GM15510 (cell line): ENCODE measurements around the gene OBSL1.

Source experiments
- POLR2A ChIP-seq: IDR thresholded peaks from 3 replicates; pipeline ENCODE4 v1.6.1; 2011; ENCODE audit warnings: borderline replicate concordance; ENCODE audit not compliant: insufficient read length; ENCODE audit errors: extremely low read depth

OBSL1 gene

DNA sequence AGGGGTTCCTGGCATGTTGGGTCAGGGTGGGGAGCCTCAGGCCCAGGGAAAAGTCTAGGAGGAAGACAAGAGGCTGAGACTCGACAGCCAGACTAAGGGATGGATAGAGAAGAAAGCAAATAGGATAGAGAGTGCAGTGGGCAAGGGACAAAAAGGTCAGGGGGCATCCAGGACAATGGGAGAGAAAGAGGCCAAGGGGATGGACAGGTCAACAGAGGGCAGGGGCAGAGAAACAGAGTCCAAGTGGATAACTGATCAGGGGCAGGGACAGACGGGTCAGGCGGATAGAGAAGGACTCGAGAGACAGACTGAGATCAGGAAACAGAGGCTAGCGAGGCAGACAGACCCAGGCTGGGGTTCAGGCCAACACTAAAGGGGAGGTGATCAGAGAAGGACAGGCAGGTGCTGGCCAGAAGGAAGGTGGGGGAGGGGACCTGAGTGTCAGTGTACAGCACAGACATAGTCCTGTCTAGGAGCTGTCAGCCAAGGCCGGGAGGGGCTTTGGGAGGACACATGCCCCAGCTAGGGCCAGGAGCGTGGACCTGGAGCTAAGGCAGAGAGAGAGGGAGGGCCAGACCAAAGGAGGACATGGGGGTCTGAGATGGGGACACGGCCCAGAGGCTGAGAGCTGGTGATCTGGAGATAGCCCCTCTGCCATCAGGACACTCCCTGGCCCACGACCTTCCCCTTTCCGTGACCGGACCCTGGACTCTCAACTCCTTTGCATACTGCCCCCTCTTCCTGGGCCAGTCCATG is 44.8 kb downstream of the OBSL1 start:
- no peak for TF ChIP-seq POLR2A

DNA sequence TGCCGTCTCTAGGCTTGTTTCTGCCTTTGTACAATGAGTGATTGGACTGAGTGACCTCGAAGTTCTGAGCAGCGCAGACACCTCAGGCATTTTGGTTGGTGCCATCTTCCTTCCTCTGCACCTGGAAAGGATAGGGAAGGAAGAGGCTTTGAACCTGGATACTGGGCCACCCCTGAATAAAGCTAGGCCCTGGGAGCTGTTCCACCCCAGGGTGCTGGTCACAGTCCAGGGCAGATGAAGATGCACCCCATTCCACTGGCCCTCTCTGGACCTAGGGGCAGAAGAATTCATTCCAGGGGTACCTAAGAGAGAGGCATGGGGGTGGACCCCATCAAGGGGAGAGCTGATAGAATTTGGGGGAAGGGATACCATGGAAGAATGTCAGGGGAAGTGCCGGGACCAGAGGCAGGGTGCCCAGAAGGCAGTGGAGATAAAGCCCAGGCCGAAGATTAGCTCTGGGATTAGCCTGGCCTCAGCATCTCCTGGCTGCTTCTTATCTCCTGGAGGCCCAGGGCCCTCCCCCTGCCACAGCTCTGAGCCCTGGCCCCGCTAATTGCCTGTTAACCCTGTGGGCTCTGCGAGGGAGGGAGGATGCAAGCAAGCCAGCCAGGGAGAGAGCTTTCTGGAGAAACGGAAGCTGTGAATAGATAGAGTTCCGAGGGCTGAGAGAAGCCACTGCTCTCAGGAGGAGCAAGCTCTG is 45.7 kb downstream of the OBSL1 start:
- no peak for TF ChIP-seq POLR2A

DNA sequence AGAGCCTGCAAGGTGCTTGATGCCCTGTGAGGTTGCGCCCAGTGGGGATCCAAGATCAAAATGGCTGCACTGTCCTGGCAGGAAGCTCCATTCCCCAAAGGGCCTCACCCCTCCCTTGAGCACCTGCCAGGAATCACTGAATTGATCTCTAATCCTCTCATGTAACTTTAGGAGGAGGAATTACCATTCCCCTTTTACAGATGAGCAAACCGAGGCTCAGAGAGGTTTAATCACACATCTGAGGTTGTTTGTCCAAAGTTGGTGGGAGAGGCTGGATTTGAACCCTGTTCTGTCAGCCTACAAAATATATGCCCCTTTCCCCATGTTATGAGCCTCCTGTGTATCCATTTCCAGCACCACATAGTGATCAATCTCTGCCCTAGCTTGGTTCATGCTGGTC is 46.5 kb downstream of the OBSL1 start:
- no peak for TF ChIP-seq POLR2A

DNA sequence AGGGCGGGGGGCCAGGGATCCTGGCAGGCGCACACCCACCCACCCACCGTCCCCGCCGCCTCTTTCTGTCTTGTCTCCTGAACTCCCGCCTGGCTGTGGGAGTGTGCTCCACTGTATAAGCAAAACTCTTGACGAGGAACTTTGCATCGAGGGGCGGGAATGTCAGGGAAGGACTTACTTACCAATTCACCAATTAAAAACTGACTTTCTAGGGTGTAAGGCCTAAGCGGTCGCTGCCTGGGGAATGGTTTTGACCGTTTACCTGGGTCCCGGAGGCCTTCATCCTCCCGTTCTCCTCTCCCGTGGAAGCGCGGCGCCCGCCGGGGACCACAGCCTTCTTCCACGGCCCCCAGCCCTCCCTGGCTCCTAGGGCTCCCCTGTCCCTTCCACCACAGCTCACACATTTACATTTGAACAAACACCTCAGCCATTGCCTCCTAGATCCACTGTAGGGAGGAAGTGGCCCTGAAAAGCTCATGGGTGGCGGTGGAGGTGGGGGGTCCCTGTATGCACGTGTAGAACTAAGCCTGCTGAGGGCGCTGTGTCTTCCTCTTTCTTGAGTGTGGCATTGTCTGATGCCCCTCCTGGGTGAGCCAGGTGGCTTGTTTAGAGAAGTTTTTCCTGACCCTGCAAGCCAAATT is 48.2 kb downstream of the OBSL1 start:
- TF ChIP-seq POLR2A, result no peak

GRCh38 chr2:219522111-219523030 is 49.0 kb downstream of the OBSL1 start:
- TF ChIP-seq POLR2A, result no peak

DNA sequence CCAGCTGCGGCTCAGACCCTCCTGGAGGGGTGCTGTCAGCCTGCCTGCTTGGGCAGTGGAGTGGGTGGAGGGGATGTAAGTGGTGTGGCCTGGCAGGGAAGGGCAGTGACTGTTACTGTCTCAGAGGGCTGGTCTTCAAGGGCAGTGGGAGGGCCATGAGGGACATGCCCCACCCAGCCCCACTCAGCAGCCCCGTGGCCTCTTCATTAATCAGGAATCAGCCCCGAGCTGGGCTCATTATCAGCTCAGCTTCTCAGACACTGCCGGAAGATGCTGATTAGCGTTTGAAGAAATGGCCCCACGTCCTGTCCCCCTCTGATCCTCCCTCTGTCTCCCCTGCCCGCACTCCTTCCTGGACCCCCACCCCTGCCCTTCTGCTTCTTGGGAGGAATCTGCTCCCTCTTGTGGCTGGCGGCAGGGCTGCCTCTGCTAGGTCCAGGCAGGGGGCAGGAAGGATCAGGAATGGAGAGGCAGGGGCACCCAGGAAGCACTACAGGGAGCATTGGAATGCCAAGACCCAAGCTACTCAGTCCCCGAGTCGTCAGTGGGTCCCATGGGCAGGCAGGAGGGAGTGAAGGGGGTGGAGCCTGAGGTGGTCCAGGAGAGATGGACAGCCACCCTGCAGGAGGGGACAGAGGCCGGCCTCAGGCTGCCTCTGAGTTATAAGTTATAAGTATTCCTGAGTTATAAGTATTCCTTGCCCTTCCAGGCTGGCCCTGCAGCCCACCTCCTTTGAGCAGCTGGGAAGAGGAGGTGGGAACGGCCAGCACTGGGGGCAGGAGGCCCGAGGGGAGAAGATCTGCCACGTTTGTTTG is 50.1 kb downstream of the OBSL1 start:
- no peak for TF ChIP-seq POLR2A

DNA sequence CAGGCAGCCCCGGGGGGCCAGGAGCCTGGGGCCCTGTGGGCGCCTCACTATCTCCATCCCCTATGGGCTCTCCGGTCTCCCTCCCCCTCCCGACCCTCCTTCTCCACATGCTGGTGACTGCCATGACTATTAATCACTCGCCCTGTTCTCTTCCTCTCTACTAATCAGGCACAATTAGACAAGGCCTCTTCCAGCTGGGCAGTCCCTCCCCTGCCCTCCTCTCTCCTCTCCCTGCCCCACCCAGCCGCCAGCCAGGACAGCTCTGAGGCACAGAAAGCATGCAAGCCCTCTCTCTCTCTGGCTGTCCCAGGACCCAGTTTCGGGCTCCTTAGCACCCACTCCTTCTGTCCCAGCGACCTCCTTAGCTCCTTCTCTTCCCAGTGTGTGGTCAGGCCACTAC is 51.3 kb downstream of the OBSL1 start:
- no peak for TF ChIP-seq POLR2A

- no peak for TF ChIP-seq POLR2A
Observed at GRCh38 chr2:219519526-219519916, 51.8 kb downstream of the OBSL1 start.

GRCh38 chr2:219517954-219518778 is 53.2 kb downstream of the OBSL1 start:
- no peak for TF ChIP-seq POLR2A

DNA sequence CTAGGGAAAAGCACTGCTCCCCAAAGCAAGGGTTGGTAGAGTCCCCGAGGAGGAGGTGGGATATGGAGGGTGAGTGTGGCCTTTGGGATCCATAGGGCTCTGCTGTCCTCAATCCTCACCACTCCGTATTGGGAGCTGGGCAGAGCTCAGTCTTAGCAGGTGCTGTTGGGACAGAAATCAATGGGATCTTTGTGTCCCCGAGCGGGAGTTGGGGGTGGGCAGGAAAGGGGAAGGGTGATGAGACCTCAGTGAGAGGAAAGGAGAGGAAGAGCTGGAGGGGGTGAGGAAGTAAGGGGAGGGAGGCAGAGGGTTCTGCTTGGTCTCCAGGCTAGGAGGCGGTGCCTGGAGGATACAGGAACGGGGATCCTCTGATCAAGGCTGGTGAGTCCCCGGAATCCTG is 54.5 kb downstream of the OBSL1 start:
- no peak for TF ChIP-seq POLR2A

- TF ChIP-seq POLR2A, result no peak
Observed at GRCh38 chr2:219515874-219516629, 55.3 kb downstream of the OBSL1 start.

DNA sequence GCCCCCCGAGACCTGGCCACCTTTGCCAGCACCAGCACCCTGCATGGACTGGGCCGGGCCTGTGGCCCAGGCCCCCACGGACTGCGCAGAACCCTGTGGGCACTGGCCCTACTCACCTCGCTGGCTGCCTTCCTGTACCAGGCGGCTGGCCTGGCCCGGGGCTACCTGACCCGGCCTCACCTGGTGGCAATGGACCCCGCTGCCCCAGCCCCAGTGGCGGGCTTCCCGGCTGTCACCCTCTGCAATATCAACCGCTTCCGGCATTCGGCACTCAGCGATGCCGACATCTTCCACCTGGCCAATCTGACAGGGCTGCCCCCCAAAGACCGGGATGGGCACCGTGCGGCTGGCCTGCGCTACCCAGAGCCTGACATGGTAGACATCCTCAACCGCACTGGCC is 56.5 kb downstream of the OBSL1 start:
- TF ChIP-seq POLR2A, result no peak
